Measurements from ENCODE around the gene PAN3. TPM values are rescaled to one million over a fixed set of nuclear protein-coding genes. Genes with fewer than 3 reads are reported as not detected.

The PAN3 gene
- total RNA-seq, 1 experiment from 2014 or later, result 24.8 TPM

DNA sequence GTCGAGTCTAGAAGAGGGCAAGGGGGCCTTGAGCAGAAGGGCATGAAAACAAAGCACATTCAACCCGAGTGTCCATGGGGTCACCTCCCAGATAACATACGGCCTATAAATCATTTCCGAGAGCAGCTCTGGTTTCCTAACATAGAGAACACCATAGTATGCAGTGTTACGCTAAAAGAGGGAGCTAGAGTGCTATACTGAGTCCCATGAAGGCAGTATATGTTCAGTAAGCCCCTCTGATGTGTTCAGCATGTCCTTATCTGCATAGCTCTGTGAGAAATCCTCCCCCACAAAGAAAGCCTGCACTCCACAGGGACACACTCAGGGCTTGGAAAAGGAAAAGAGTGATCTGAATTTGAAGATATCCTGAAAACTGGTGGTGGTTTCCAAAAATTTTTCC is 181.2 kb downstream of the PAN3 start:
- no peak for DNase-seq
- no peaks in the 10 kb centered on the region for H3K36me3 Mint-ChIP-seq (ENCODE audit: insufficient read depth, unreplicated experiment)
- no peak overlapping the region for H3K27ac Mint-ChIP-seq (ENCODE audit: unreplicated experiment)
- no peaks in the 10 kb centered on the region for H3K27me3 Mint-ChIP-seq (ENCODE audit: unreplicated experiment)
- intact Hi-C loops (cut with micrococcal nuclease; ENCODE audit: unreplicated experiment), result no loop called here
- no peaks in the 10 kb centered on the region for H3K9me3 Mint-ChIP-seq (ENCODE audit: low read depth, unreplicated experiment)
- H3K4me3 Mint-ChIP-seq (ENCODE audit: low read depth, unreplicated experiment), result no peak overlapping the region
- no TSS peak for BruUV-seq (replicated peaks)
- CTCF ChIA-PET, result no interaction called here
- TF ChIP-seq, protein P1, sequence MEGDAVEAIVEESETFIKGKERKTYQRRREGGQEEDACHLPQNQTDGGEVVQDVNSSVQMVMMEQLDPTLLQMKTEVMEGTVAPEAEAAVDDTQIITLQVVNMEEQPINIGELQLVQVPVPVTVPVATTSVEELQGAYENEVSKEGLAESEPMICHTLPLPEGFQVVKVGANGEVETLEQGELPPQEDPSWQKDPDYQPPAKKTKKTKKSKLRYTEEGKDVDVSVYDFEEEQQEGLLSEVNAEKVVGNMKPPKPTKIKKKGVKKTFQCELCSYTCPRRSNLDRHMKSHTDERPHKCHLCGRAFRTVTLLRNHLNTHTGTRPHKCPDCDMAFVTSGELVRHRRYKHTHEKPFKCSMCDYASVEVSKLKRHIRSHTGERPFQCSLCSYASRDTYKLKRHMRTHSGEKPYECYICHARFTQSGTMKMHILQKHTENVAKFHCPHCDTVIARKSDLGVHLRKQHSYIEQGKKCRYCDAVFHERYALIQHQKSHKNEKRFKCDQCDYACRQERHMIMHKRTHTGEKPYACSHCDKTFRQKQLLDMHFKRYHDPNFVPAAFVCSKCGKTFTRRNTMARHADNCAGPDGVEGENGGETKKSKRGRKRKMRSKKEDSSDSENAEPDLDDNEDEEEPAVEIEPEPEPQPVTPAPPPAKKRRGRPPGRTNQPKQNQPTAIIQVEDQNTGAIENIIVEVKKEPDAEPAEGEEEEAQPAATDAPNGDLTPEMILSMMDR (IDR thresholded peaks at IDR 0.05; ENCODE audit: unreplicated experiment), result no peak
- no peaks in the 10 kb centered on the region for H3K4me1 Mint-ChIP-seq (ENCODE audit: low read depth, unreplicated experiment)

DNA sequence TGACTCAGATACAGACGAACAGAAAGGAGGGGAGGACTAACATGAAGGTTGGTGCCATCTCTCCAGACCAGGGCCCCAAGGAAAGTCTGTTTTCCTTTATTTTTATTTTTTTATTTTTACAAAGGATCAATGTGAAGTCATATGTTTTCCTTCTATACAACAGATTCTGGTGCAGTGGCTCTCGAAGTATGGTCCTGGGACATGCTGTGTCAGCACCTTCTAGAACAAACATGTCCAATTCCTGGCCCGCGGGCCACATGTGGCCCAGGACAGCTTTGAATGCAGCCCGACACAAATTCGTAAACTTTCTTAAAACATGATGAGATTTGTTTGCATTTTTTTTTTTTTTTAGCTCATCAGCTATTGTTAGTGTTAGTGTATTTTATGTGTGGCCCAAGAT is 181.9 kb downstream of the PAN3 start:
- no TSS peak for BruUV-seq (replicated peaks)
- CTCF ChIA-PET, result no interaction called here
- H3K4me1 Mint-ChIP-seq (ENCODE audit: low read depth, unreplicated experiment), result no peaks in the 10 kb centered on the region
- no peaks in the 10 kb centered on the region for H3K27me3 Mint-ChIP-seq (ENCODE audit: unreplicated experiment)
- no peak overlapping the region for H3K4me3 Mint-ChIP-seq (ENCODE audit: low read depth, unreplicated experiment)
- H3K9me3 Mint-ChIP-seq (ENCODE audit: low read depth, unreplicated experiment), result no peaks in the 10 kb centered on the region
- TF ChIP-seq, protein P1 (IDR thresholded peaks at IDR 0.05; ENCODE audit: unreplicated experiment), result no peak
- H3K36me3 Mint-ChIP-seq (ENCODE audit: insufficient read depth, unreplicated experiment), result no peaks in the 10 kb centered on the region
- no peak overlapping the region for H3K27ac Mint-ChIP-seq (ENCODE audit: unreplicated experiment)
- no peak for DNase-seq
- intact Hi-C loops (cut with micrococcal nuclease; ENCODE audit: unreplicated experiment), result no loop called here

DNA sequence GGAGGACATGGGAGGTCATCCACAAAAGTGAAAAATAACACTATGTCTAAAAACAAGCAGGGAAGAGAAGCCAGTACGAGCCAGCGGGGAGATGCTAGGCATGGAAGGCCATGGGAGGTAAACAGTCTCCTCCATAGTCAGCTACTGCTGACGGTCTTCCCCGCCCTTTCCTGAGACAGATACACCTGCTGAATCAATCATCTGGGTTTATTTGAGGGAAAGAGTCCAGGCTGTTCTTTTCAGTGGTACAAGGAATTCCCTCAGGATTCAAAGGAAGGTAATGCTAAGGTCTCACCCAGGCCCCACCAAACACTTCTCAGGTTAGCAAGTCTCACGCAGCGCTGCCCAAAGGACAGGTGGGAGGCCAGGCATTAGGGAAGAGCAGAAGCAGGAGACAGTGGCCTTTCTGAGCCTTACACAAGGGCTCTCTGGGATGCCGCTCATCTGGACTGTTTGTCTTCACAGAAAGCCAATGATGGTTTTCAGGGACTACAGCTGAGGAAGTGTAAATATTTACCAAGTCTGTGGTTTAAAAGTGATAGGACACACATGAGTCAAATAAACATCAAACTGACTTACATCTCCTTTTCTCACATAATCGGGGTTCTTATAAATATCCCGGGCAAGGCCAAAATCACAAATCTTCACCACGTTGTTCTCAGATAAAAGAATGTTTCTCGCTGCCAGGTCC is 182.7 kb downstream of the PAN3 start:
- no TSS peak for BruUV-seq (replicated peaks)
- TF ChIP-seq, protein P1 (IDR thresholded peaks at IDR 0.05; ENCODE audit: unreplicated experiment), result no peak
- Mint-ChIP-seq H3K4me3 (ENCODE audit: low read depth, unreplicated experiment) (no peak overlapping the region), H3K4me1 (ENCODE audit: low read depth, unreplicated experiment) (no peaks in the 10 kb centered on the region), H3K36me3 (ENCODE audit: insufficient read depth, unreplicated experiment) (no peaks in the 10 kb centered on the region), H3K27me3 (ENCODE audit: unreplicated experiment) (no peaks in the 10 kb centered on the region), H3K9me3 (ENCODE audit: low read depth, unreplicated experiment) (no peaks in the 10 kb centered on the region), H3K27ac (ENCODE audit: unreplicated experiment) (no peak overlapping the region)
- DNase-seq, result no peak
- intact Hi-C loops (cut with micrococcal nuclease; ENCODE audit: unreplicated experiment), result no loop called here
- CTCF ChIA-PET, result no interaction called here

DNA sequence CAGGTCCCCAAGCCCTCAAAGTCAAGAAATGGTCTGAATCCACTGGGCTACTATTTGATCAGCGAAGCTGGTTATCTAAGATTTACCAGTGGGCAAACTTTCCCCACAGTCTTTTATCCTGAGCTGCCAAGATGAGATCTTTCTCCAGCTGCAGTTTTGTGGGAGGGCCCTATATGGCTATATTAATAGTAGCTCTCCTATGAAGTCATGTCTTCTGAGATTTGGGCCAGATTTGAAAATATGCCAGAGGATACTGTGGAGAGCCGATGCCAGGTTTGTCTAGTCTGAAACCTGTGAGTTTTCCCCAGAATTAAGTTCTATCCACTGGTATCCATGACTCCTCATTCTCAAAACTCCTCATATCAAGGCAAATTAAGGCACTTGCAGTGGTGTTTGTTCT is 183.4 kb downstream of the PAN3 start:
- intact Hi-C loops (cut with micrococcal nuclease; ENCODE audit: unreplicated experiment), result no loop called here
- Mint-ChIP-seq H3K36me3 (ENCODE audit: insufficient read depth, unreplicated experiment) (no peaks in the 10 kb centered on the region), H3K9me3 (ENCODE audit: low read depth, unreplicated experiment) (no peaks in the 10 kb centered on the region), H3K27me3 (ENCODE audit: unreplicated experiment) (no peaks in the 10 kb centered on the region), H3K4me3 (ENCODE audit: low read depth, unreplicated experiment) (no peak overlapping the region), H3K27ac (ENCODE audit: unreplicated experiment) (no peak overlapping the region), H3K4me1 (ENCODE audit: low read depth, unreplicated experiment) (no peaks in the 10 kb centered on the region)
- no peak for DNase-seq
- TF ChIP-seq, protein P1 (IDR thresholded peaks at IDR 0.05; ENCODE audit: unreplicated experiment), result no peak
- BruUV-seq (replicated peaks), result no TSS peak
- CTCF ChIA-PET, result no interaction called here

Data from Calu3 (cell line).